GM12872 (cell line): ENCODE measurements around the gene DGKQ.

ENCODE experiments used
- TF ChIP-seq, protein P1 (sequence below): IDR thresholded peaks from 3 replicates; pipeline ENCODE4 v1.5.1; 2011; ENCODE audit warnings: low read depth, mild to moderate bottlenecking, low read length, moderate library complexity; ENCODE audit not compliant: insufficient read depth

DGKQ gene

DNA sequence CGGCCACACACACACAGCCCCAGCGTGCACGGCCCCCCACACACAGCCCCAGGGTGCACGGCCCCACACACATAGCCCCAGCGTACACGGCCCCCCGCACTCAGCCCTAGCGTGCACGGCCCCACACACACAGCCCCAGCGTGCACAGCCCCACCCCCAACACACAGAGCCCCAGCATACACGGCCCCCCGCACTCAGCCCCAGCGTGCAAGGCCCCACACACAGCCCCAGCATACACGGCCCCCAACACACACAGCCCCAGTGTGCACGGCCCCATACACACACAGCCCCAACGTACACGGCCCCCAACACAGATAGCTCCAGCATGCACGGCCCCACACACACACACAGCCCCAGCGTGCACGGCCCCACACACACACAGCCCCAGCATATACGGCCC lies 58.8 kb downstream of the DGKQ start:
- TF ChIP-seq, protein P1, sequence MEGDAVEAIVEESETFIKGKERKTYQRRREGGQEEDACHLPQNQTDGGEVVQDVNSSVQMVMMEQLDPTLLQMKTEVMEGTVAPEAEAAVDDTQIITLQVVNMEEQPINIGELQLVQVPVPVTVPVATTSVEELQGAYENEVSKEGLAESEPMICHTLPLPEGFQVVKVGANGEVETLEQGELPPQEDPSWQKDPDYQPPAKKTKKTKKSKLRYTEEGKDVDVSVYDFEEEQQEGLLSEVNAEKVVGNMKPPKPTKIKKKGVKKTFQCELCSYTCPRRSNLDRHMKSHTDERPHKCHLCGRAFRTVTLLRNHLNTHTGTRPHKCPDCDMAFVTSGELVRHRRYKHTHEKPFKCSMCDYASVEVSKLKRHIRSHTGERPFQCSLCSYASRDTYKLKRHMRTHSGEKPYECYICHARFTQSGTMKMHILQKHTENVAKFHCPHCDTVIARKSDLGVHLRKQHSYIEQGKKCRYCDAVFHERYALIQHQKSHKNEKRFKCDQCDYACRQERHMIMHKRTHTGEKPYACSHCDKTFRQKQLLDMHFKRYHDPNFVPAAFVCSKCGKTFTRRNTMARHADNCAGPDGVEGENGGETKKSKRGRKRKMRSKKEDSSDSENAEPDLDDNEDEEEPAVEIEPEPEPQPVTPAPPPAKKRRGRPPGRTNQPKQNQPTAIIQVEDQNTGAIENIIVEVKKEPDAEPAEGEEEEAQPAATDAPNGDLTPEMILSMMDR = no peak

- TF ChIP-seq, protein P1 = no peak
These were observed 60.1 kb downstream of the DGKQ start for GRCh38 chr4:913280-913618.

DNA sequence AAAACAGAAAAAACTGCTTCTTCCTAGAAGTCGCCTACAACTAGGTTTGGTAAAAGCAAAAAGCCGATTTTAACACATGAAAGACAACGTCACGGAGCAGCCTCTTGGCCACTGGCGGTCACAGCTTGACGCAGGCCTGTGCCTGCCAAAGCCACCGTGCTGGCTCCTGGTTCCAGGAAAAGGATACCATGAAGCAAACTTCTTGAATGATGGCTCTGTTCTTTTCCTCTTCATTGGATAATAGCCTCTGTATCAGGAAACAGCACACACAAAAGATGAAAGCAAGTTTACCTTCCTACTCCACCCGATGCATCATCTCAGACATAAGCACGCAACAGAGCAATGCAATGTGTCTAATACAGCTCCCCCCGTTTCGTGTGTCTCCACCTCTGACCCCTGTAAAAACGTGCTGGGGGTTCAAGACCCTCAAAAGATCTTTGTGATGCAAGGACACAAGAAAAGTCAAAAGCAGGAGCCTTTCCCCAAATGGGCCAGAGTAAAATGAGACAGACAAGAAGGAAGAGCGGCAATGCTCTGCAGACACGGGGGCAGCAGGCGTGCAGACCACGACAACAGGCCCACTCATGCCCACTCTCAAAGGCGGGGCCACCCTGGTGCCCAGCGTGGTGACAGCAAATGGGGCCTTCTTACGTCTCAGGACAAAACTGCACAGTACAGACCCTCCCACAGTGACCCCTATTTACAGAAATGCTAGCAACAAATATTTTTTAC lies 60.7 kb downstream of the DGKQ start:
- TF ChIP-seq, protein P1 = no peak

- TF ChIP-seq, protein P1 = no peak
These were observed 61.4 kb downstream of the DGKQ start for GRCh38 chr4:911871-912490.

DNA sequence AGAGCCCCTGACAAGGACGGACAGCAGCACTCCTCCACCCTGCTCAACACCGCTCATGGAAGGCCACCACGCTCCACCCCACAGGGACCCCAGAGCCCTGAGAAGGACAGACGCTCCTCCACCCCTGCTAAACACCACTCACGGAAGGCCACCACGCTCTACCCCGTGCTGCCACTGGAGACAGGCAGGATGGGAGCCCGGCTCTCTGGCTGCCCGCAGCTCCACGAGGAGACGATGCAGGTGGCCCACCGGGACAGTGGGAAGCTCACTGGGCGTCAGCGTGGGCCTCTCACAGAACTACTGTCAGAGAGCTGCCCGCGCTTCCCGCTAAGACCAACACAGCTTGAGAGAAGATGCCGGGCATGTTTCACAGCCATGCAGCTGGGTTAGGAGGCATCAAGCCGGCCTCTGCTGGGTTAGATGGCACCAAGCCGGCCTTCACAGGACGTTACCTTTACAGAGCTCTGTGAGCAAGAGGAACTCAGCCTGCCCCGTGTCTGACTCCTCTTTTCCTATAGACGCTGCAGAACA lies 62.1 kb downstream of the DGKQ start:
- TF ChIP-seq, protein P1 = no peak

GRCh38 chr4:910366-911091 lies 62.8 kb downstream of the DGKQ start:
- TF ChIP-seq, protein P1 = no peak

GRCh38 chr4:909821-910220 lies 63.5 kb downstream of the DGKQ start:
- TF ChIP-seq, protein P1 = no peak
